Lower leg skin (tissue), 3 donors: Measurements from ENCODE around the gene UTF1.

Source experiments
- CTCF ChIP-seq, 3 donors: fragments of 450-650 bp; IDR thresholded peaks; one replicate each; pipeline ENCODE4 v1.5.1; 2016; ENCODE audit warnings: antibody characterized with exemption in 3 of 3, mild to moderate bottlenecking in 3 of 3, moderate library complexity in 2 of 3
- POLR2A ChIP-seq, 2 donors: fragments of 450-650 bp; IDR thresholded peaks; one replicate each; pipeline ENCODE4 v1.6.1; 2016 to 2017; ENCODE audit warnings: antibody characterized with exemption in 2 of 2, mild to moderate bottlenecking in 1 of 2, moderate library complexity in 1 of 2

DNA sequence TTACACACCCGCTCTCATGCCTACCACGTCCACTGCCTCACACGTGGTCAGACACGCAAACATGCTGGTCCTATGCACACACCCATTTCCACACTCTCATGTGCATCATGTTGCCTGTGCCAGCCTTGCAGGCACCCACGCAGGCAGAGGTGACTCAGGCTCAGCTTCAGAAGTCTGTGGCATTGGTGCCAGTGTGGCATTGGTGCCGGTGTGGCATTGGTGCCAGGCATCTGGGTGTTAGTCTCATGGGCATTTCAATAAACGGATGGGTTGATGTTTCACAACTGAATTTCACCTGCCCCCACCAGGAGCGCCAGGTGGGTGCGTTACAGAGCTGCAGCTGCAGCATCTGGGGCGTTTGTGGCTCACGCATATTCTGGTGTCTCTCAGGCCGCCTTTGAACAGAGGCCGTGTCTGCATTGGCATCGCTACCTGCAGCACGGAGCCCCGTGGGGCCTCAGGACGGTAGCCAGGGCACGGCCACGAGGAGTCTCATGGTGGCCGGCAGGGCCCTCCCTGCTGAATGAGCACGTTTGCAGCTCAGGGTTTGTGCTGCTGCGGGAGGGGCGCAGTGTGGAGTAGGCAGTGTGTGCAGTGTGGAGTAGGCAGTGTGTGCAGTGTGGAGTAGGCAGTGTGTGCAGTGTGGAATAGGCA, 45.3 kb upstream of the UTF1 start:
- TF ChIP-seq CTCF (IDR thresholded peaks at IDR 0.05) (no peak), POLR2A (IDR thresholded peaks at IDR 0.05) (no peak)
